ENCODE measurements around the gene AGBL1.

- TF ChIP-seq CTCF (IDR thresholded peaks at IDR 0.05) (no peak), POLR2AphosphoS5 (IDR thresholded peaks at IDR 0.05) (no peak), EP300 (IDR thresholded peaks at IDR 0.05) (no peak), POLR2A (IDR thresholded peaks at IDR 0.05) (no peak)
Observed at GRCh38 chr15:86237111-86237500, 157.4 kb downstream of the AGBL1 start.
